BLaER1 (cell line): ENCODE results near the gene CD53.
"Not testable (repeated sequence)": the region's sequence is repeated elsewhere in the genome, so short reads cannot be mapped to it uniquely, and the experiment has no call there.

Source experiments
- H3K27ac ChIP-seq: shearing (Covaris generic); formaldehyde crosslinking; 2 replicates; pipeline ENCODE4 v1.8.1; 2022
- H3K27me3 ChIP-seq: shearing (Covaris generic); formaldehyde crosslinking; 2 replicates; pipeline ENCODE4 v1.8.1; 2022
- H3K36me3 ChIP-seq: shearing (Covaris generic); formaldehyde crosslinking; 2 replicates; pipeline ENCODE4 v1.8.1; 2022
- H3K4me1 ChIP-seq: shearing (Covaris generic); formaldehyde crosslinking; 2 replicates; pipeline ENCODE4 v1.8.1; 2022
- H3K4me2 ChIP-seq: shearing (Covaris generic); formaldehyde crosslinking; 2 replicates; pipeline ENCODE4 v1.8.1; 2022
- H3K4me3 ChIP-seq: shearing (Covaris generic); formaldehyde crosslinking; 2 replicates; pipeline ENCODE4 v1.8.1; 2022
- H3K9ac ChIP-seq: shearing (Covaris generic); formaldehyde crosslinking; 2 replicates; pipeline ENCODE4 v1.8.1; 2022
- H3K9me3 ChIP-seq: shearing (Covaris generic); formaldehyde crosslinking; 2 replicates; pipeline ENCODE4 v1.8.1; 2022
- H4K20me1 ChIP-seq: shearing (Covaris generic); formaldehyde crosslinking; 2 replicates; pipeline ENCODE4 v1.8.1; 2022
- Cebpa-rat ChIP-seq: shearing (Covaris generic); IDR thresholded peaks from 2 replicates; pipeline ENCODE4 v1.8.1; 2022

Gene CD53

GRCh38 chr1:110872745-110873720 is at the start of gene CD53:
Gene CD53, plus strand, starts transcription at chr1:110873148. Its CDS starts 18,261 bp downstream, at chr1:110891409.
- H3K4me3 ChIP-seq, result peak within 1 kb of the TSS; percentile 79
- peaks cover 17% of the 10 kb centered on the region for H3K9me3 ChIP-seq
- H3K9ac ChIP-seq, result peak within 1 kb of the TSS; percentile 92
- no peaks in the 10 kb centered on the region for H3K27me3 ChIP-seq
- H3K4me1 ChIP-seq, result peaks cover 54% of the 10 kb centered on the region
- H3K4me2 ChIP-seq, result peak within 1 kb of the TSS; percentile 96
- H4K20me1 ChIP-seq, result peaks cover 36% of the 10 kb centered on the region
- no peak for TF ChIP-seq Cebpa-rat
- H3K36me3 ChIP-seq, result peaks cover 11% of the 10 kb centered on the region
- H3K27ac ChIP-seq, result peak within 1 kb of the TSS; percentile 96

- Histone ChIP-seq H3K4me3 (no peak overlapping the region), H4K20me1 (no peaks in the 10 kb centered on the region), H3K27ac (no peak overlapping the region), H3K4me1 (no peaks in the 10 kb centered on the region), H3K9ac (no peak overlapping the region), H3K4me2 (no peak overlapping the region), H3K27me3 (no peaks in the 10 kb centered on the region), H3K36me3 (no peaks in the 10 kb centered on the region), H3K9me3 (no peaks in the 10 kb centered on the region)
- no peak for TF ChIP-seq Cebpa-rat
Measured at GRCh38 chr1:110824192-110824591, 48.8 kb upstream of the CD53 start.

- H3K4me2 ChIP-seq, result no peak overlapping the region
- no peaks in the 10 kb centered on the region for H3K4me1 ChIP-seq
- no peaks in the 10 kb centered on the region for H3K9me3 ChIP-seq
- no peak overlapping the region for H3K27ac ChIP-seq
- H3K4me3 ChIP-seq, result no peak overlapping the region
- H3K9ac ChIP-seq, result no peak overlapping the region
- H4K20me1 ChIP-seq, result no peaks in the 10 kb centered on the region
- H3K27me3 ChIP-seq, result no peaks in the 10 kb centered on the region
- no peak for TF ChIP-seq Cebpa-rat
- no peaks in the 10 kb centered on the region for H3K36me3 ChIP-seq
Measured at GRCh38 chr1:110829955-110830553, 42.9 kb upstream of the CD53 start.

- H3K9ac ChIP-seq, H3K4me1 ChIP-seq, H3K4me3 ChIP-seq, H3K36me3 ChIP-seq, H3K27me3 ChIP-seq, H3K4me2 ChIP-seq, H4K20me1 ChIP-seq, H3K9me3 ChIP-seq, H3K27ac ChIP-seq: not testable (repeated sequence)
Measured at GRCh38 chr1:110833779-110834178, 39.2 kb upstream of the CD53 start.

- Histone ChIP-seq H4K20me1 (no peaks in the 10 kb centered on the region), H3K27ac (no peak overlapping the region), H3K4me3 (no peak overlapping the region), H3K27me3 (no peaks in the 10 kb centered on the region), H3K4me1 (no peaks in the 10 kb centered on the region), H3K36me3 (no peaks in the 10 kb centered on the region), H3K9me3 (no peaks in the 10 kb centered on the region), H3K9ac (no peak overlapping the region), H3K4me2 (no peak overlapping the region)
- TF ChIP-seq Cebpa-rat, result no peak
Measured at GRCh38 chr1:110846861-110847260, 26.1 kb upstream of the CD53 start.

GRCh38 chr1:110850145-110850544 is 22.8 kb upstream of the CD53 start:
- no peaks in the 10 kb centered on the region for H3K36me3 ChIP-seq
- no peak overlapping the region for H3K9ac ChIP-seq
- no peak overlapping the region for H3K27ac ChIP-seq
- H3K27me3 ChIP-seq, result no peaks in the 10 kb centered on the region
- no peaks in the 10 kb centered on the region for H3K9me3 ChIP-seq
- H3K4me2 ChIP-seq, result no peak overlapping the region
- TF ChIP-seq Cebpa-rat, result no peak
- H3K4me1 ChIP-seq, result no peaks in the 10 kb centered on the region
- no peak overlapping the region for H3K4me3 ChIP-seq
- H4K20me1 ChIP-seq, result no peaks in the 10 kb centered on the region

GRCh38 chr1:110850627-110851026 is 22.3 kb upstream of the CD53 start:
- no peak for TF ChIP-seq Cebpa-rat
- Histone ChIP-seq H3K4me3 (no peak overlapping the region), H3K36me3 (no peaks in the 10 kb centered on the region), H4K20me1 (no peaks in the 10 kb centered on the region), H3K27ac (no peak overlapping the region), H3K27me3 (no peaks in the 10 kb centered on the region), H3K4me2 (no peak overlapping the region), H3K9ac (no peak overlapping the region), H3K9me3 (no peaks in the 10 kb centered on the region), H3K4me1 (no peaks in the 10 kb centered on the region)

- H3K9ac ChIP-seq, result no peak overlapping the region
- no peaks in the 10 kb centered on the region for H4K20me1 ChIP-seq
- H3K4me3 ChIP-seq, result no peak overlapping the region
- no peaks in the 10 kb centered on the region for H3K9me3 ChIP-seq
- no peaks in the 10 kb centered on the region for H3K4me1 ChIP-seq
- no peaks in the 10 kb centered on the region for H3K36me3 ChIP-seq
- TF ChIP-seq Cebpa-rat, result no peak
- H3K27me3 ChIP-seq, result no peaks in the 10 kb centered on the region
- no peak overlapping the region for H3K4me2 ChIP-seq
- no peak overlapping the region for H3K27ac ChIP-seq
Measured at GRCh38 chr1:110853135-110853534, 19.8 kb upstream of the CD53 start.

GRCh38 chr1:110856410-110856809 is 16.5 kb upstream of the CD53 start:
- no peaks in the 10 kb centered on the region for H3K4me1 ChIP-seq
- H3K4me2 ChIP-seq, result no peak overlapping the region
- no peaks in the 10 kb centered on the region for H3K9me3 ChIP-seq
- H3K9ac ChIP-seq, result no peak overlapping the region
- H4K20me1 ChIP-seq, result no peaks in the 10 kb centered on the region
- no peaks in the 10 kb centered on the region for H3K27me3 ChIP-seq
- H3K27ac ChIP-seq, result no peak overlapping the region
- no peaks in the 10 kb centered on the region for H3K36me3 ChIP-seq
- no peak overlapping the region for H3K4me3 ChIP-seq
- no peak for TF ChIP-seq Cebpa-rat
